H9 (cell line): Measurements from ENCODE around the gene MUC2. TPM values are rescaled to one million over a fixed set of nuclear protein-coding genes. Genes with fewer than 3 reads are reported as not detected.

Experiments used
- DNase-seq: peaks from one replicate; pipeline ENCODE4 v3.0.0-alpha.2; 2017
- H2AFZ ChIP-seq: one replicate; pipeline ENCODE4 v1.6.1; 2013; ENCODE audit warnings: mild to moderate bottlenecking, low read length, control low read depth, moderate library complexity
- H2AK5ac ChIP-seq: 2 replicates; pipeline ENCODE4 v1.6.1; 2013; ENCODE audit warnings: low read length, control low read depth, mixed read lengths; ENCODE audit not compliant: insufficient read length
- H2BK120ac ChIP-seq: one replicate; pipeline ENCODE4 v1.6.1; 2013; ENCODE audit warnings: low read depth, mild to moderate bottlenecking, low read length, control low read depth, inconsistent platforms; ENCODE audit not compliant: poor library complexity, severe bottlenecking
- H2BK12ac ChIP-seq: 2 replicates; pipeline ENCODE4 v1.6.1; 2013; ENCODE audit warnings: low read length, control low read depth, mixed read lengths, low read depth; ENCODE audit not compliant: insufficient read length
- H2BK15ac ChIP-seq: 2 replicates; pipeline ENCODE4 v1.6.1; 2013; ENCODE audit warnings: low read depth, low read length, control low read depth
- H2BK20ac ChIP-seq: one replicate; pipeline ENCODE4 v1.6.1; 2013; ENCODE audit warnings: low read depth, mild to moderate bottlenecking, low read length, control low read depth, inconsistent platforms; ENCODE audit not compliant: poor library complexity, severe bottlenecking
- H2BK5ac ChIP-seq: 2 replicates; pipeline ENCODE4 v1.6.1; 2013; ENCODE audit warnings: low read length, control low read depth, mixed read lengths; ENCODE audit not compliant: insufficient read length
- H3K14ac ChIP-seq: 2 replicates; pipeline ENCODE4 v1.6.1; 2013; ENCODE audit warnings: low read length, control low read depth; ENCODE audit not compliant: insufficient read depth
- H3K18ac ChIP-seq: 2 replicates; pipeline ENCODE4 v1.6.1; 2013; ENCODE audit warnings: low read depth, mild to moderate bottlenecking, mixed read lengths, low read length, control low read depth; ENCODE audit not compliant: insufficient read length
- H3K23ac ChIP-seq: 2 replicates; pipeline ENCODE4 v1.6.1; 2013; ENCODE audit warnings: low read length, control low read depth, mixed read lengths, low read depth; ENCODE audit not compliant: insufficient read length
- H3K23me2 ChIP-seq: 2 replicates; pipeline ENCODE4 v1.6.1; 2013; ENCODE audit warnings: low read depth, mild to moderate bottlenecking, mixed read lengths, low read length, control low read depth; ENCODE audit not compliant: insufficient read length, poor library complexity, severe bottlenecking
- H3K27ac ChIP-seq: 2 replicates; pipeline ENCODE4 v1.5.1; 2013; ENCODE audit warnings: low read length, control low read depth, mixed read lengths, low read depth; ENCODE audit not compliant: insufficient read length
- H3K27me3 ChIP-seq: 2 replicates; pipeline ENCODE4 v1.6.1; 2013; ENCODE audit warnings: low read length, control low read depth, inconsistent platforms; ENCODE audit not compliant: insufficient read depth
- H3K4ac ChIP-seq: 2 replicates; pipeline ENCODE4 v1.6.1; 2013; ENCODE audit warnings: low read depth, mild to moderate bottlenecking, control low read depth, inconsistent platforms, low read length, moderate library complexity
- H3K4me1 ChIP-seq: 2 replicates; pipeline ENCODE4 v1.6.1; 2013; ENCODE audit warnings: low read length, control low read depth, inconsistent platforms; ENCODE audit not compliant: insufficient read depth
- H3K4me2 ChIP-seq: 2 replicates; pipeline ENCODE4 v1.6.1; 2013; ENCODE audit warnings: low read length, control low read depth, mixed read lengths; ENCODE audit not compliant: insufficient read length, insufficient read depth
- H3K56ac ChIP-seq: 2 replicates; pipeline ENCODE4 v1.6.1; 2013; ENCODE audit warnings: low read depth, mild to moderate bottlenecking, mixed read lengths, low read length, control low read depth; ENCODE audit not compliant: insufficient read length
- H3K79me1 ChIP-seq: 2 replicates; pipeline ENCODE4 v1.6.1; 2013; ENCODE audit warnings: low read depth, mild to moderate bottlenecking, moderate library complexity, low read length, control low read depth, inconsistent platforms; ENCODE audit not compliant: insufficient read depth, poor library complexity, severe bottlenecking
- H3K79me2 ChIP-seq: 2 replicates; pipeline ENCODE4 v1.6.1; 2013; ENCODE audit warnings: low read length, control low read depth, inconsistent platforms; ENCODE audit not compliant: insufficient read depth
- H3K9ac ChIP-seq: 2 replicates; pipeline ENCODE4 v1.6.1; 2013; ENCODE audit warnings: low read length, control low read depth, mixed read lengths; ENCODE audit not compliant: insufficient read length; ENCODE audit errors: extremely low read depth
- H3K9me3 ChIP-seq: one replicate; pipeline ENCODE4 v1.6.1; 2013; ENCODE audit warnings: low read depth, low read length, inconsistent platforms; ENCODE audit not compliant: control insufficient read depth
- H3T11ph ChIP-seq: one replicate; pipeline ENCODE4 v1.6.1; 2013; ENCODE audit warnings: mild to moderate bottlenecking, low read length, control low read depth, inconsistent platforms
- H4K20me1 ChIP-seq: one replicate; pipeline ENCODE4 v1.6.1; 2013; ENCODE audit not compliant: control insufficient read depth, insufficient read length, insufficient read depth
- H4K5ac ChIP-seq: 2 replicates; pipeline ENCODE4 v1.6.1; 2013; ENCODE audit warnings: low read depth, mild to moderate bottlenecking, mixed read lengths, low read length, control low read depth; ENCODE audit not compliant: insufficient read length
- H4K8ac ChIP-seq: replicated peaks from 2 replicates; pipeline ENCODE4 v1.6.1; 2013; ENCODE audit warnings: low read length, control low read depth, mixed read lengths, low read depth; ENCODE audit not compliant: insufficient read length
- H4K91ac ChIP-seq: 2 replicates; pipeline ENCODE4 v1.6.1; 2013; ENCODE audit warnings: low read depth, mild to moderate bottlenecking, moderate library complexity, mixed read lengths, low read length, control low read depth; ENCODE audit not compliant: insufficient read length
- H3K27ac Mint-ChIP-seq, 3 experiments: 2 replicates in 2 of 3; 3 replicates in 1 of 3; pipeline ENCODE4 v1.8.0; 2020 to 2021; ENCODE audit warnings: mixed read lengths in 3 of 3, mild to moderate bottlenecking in 1 of 3, moderate library complexity in 1 of 3
- H3K27me3 Mint-ChIP-seq: 2 replicates; pipeline ENCODE4 v1.8.0; 2021; ENCODE audit warnings: low read depth, mild to moderate bottlenecking, moderate library complexity, mixed read lengths
- H3K36me3 Mint-ChIP-seq, 3 experiments: 2 replicates in 2 of 3; 3 replicates in 1 of 3; pipeline ENCODE4 v1.8.0; 2020 to 2021; ENCODE audit warnings: low read depth in 3 of 3, mixed read lengths in 3 of 3; ENCODE audit not compliant: insufficient read depth in 1 of 3
- H3K4me1 Mint-ChIP-seq, 2 experiments: 2 replicates each; pipeline ENCODE4 v1.8.0; 2020; ENCODE audit warnings: mixed read lengths in 2 of 2
- H3K4me3 Mint-ChIP-seq, 2 experiments: 2 replicates in 1 of 2; 3 replicates in 1 of 2; pipeline ENCODE4 v1.8.0; 2020 to 2021; ENCODE audit warnings: mild to moderate bottlenecking in 2 of 2, mixed read lengths in 2 of 2, moderate library complexity in 1 of 2
- H3K9me3 Mint-ChIP-seq, 2 experiments: 2 replicates in 1 of 2; 3 replicates in 1 of 2; pipeline ENCODE4 v1.8.0; 2020; ENCODE audit warnings: mild to moderate bottlenecking in 2 of 2, mixed read lengths in 2 of 2, moderate library complexity in 1 of 2
- WGBS: extraction: QIAGEN DNeasy Blood & Tissue Kit; methylation state at CpG from one replicate; pipeline ENCODE4 v1.1.7; 2013; ENCODE audit warnings: missing lambda C conversion rate, low lambda C conversion rate, mixed read lengths; ENCODE audit not compliant: insufficient read length; ENCODE audit errors: extremely low coverage; 5-methylcytosine and 5-hydroxymethylcytosine counted together
- total RNA-seq: library from RNA; stranded (reverse); gene quantifications from 2 replicates; pipeline ENCODE4 v1.2.1, GENCODE V29; 2021
- TF ChIP-seq, protein P1 (sequence below): fragments of 200-600 bp; sonication (generic); conservative IDR thresholded peaks from 3 replicates; pipeline ENCODE4 v1.8.0; 2021; ENCODE audit warnings: antibody characterized with exemption, mild to moderate bottlenecking

The MUC2 gene
- total RNA-seq, 1 experiment from 2014 or later, result not detected

DNA sequence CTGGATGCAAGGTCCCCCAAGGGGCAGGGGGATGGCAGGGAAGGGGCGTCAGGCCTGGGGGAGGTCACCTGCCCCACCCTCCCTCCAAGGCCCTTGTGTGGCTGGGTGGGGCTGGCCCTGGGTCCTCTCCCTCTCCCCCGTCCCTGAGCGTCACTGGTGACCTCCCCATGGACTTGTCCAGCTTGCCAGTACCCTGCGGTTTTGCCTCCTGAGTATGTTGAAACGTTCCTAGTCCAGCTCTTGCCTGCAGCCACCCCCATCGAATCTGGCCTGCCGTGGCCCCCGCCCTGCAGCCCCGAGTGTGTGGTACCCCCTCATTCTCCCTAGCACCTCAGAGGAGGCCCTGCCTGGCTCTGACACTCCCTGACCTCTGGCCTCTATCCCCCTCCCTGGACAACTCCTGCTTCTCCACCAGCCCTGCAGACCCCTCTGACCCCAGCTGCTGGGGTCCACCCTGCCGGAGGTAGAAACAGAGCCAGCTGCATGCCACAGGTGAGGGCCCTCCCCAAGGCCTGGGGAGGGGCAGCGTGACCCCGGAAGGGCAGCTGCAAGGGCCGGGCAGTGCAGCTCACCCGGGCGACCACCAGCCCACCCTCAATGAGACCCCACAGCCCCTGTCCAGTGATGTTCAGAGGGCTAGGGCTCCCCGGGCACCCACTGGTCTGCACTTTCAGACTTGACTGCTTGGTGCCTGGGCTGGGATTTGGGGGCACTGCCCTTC lies 34.1 kb upstream of the MUC2 start:
- Histone ChIP-seq H3K27ac (no peak overlapping the region), H2BK20ac (no peak overlapping the region), H3T11ph (no peak overlapping the region), H3K27me3 (no peaks in the 10 kb centered on the region), H4K8ac (no peak overlapping the region), H3K14ac (peak overlapping the region; percentile 21; the same call in 1 of the 2 replicates), H2AK5ac (no peak overlapping the region), H2BK120ac (no peak overlapping the region), H2BK5ac (no peak overlapping the region), H3K18ac (no peak overlapping the region), H3K9me3 (no peaks in the 10 kb centered on the region), H3K9ac (no peak overlapping the region), H3K4ac (no peak overlapping the region), H4K91ac (no peak overlapping the region), H3K23ac (no peak overlapping the region), H2AFZ (no peak overlapping the region), H4K5ac (no peak overlapping the region), H4K20me1 (no peaks in the 10 kb centered on the region), H3K23me2 (no peaks in the 10 kb centered on the region), H3K4me2 (no peak overlapping the region), H2BK15ac (no peak overlapping the region; the same call in 1 of the 2 replicates), H3K79me2 (no peaks in the 10 kb centered on the region), H2BK12ac (no peak overlapping the region), H3K79me1 (no peaks in the 10 kb centered on the region), H3K4me1 (no peaks in the 10 kb centered on the region), H3K56ac (no peak overlapping the region)
- H3K4me3 Mint-ChIP-seq, result no peak overlapping the region
- WGBS, result no CpG with 5 or more reads among the region's 16 CpGs
- H3K36me3 Mint-ChIP-seq, result no peaks in the 10 kb centered on the region; a peak in 1 of 7 replicates
- H3K9me3 Mint-ChIP-seq, result no peaks in the 10 kb centered on the region; a peak in 1 of 5 replicates
- peak overlapping the region in 2 of 3 experiments; percentile 49 to 62; a peak in 1 of 7 replicates for H3K27ac Mint-ChIP-seq
- no peaks in the 10 kb centered on the region for H3K4me1 Mint-ChIP-seq
- peaks cover 8% of the 10 kb centered on the region for H3K27me3 Mint-ChIP-seq
- TF ChIP-seq, protein P1, sequence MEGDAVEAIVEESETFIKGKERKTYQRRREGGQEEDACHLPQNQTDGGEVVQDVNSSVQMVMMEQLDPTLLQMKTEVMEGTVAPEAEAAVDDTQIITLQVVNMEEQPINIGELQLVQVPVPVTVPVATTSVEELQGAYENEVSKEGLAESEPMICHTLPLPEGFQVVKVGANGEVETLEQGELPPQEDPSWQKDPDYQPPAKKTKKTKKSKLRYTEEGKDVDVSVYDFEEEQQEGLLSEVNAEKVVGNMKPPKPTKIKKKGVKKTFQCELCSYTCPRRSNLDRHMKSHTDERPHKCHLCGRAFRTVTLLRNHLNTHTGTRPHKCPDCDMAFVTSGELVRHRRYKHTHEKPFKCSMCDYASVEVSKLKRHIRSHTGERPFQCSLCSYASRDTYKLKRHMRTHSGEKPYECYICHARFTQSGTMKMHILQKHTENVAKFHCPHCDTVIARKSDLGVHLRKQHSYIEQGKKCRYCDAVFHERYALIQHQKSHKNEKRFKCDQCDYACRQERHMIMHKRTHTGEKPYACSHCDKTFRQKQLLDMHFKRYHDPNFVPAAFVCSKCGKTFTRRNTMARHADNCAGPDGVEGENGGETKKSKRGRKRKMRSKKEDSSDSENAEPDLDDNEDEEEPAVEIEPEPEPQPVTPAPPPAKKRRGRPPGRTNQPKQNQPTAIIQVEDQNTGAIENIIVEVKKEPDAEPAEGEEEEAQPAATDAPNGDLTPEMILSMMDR, result no peak
- DNase-seq, result no peak
